MM.1S (cell line): ENCODE data around the gene KIAA0930.

Experiments
- EZH2 ChIP-seq: fragments of 300-600 bp; sonication (generic); optimal IDR thresholded peaks from 2 replicates; pipeline ENCODE3; 2017; ENCODE audit warnings: low read depth, mild to moderate bottlenecking, antibody characterized with exemption, low read length, mixed read lengths
- EZH2phosphoT487 ChIP-seq: fragments of 300-600 bp; sonication (generic); IDR thresholded peaks from 2 replicates; pipeline ENCODE4 v1.6.1; 2018; ENCODE audit warnings: antibody characterized with exemption, low read length
- TF ChIP-seq, protein P1 (sequence below): fragments of 300-600 bp; sonication (generic); IDR thresholded peaks from 2 replicates; pipeline ENCODE4 v1.5.1; 2016; ENCODE audit warnings: antibody characterized with exemption, low read length, mixed read lengths

- no peak for TF ChIP-seq EZH2
- TF ChIP-seq, protein P1, sequence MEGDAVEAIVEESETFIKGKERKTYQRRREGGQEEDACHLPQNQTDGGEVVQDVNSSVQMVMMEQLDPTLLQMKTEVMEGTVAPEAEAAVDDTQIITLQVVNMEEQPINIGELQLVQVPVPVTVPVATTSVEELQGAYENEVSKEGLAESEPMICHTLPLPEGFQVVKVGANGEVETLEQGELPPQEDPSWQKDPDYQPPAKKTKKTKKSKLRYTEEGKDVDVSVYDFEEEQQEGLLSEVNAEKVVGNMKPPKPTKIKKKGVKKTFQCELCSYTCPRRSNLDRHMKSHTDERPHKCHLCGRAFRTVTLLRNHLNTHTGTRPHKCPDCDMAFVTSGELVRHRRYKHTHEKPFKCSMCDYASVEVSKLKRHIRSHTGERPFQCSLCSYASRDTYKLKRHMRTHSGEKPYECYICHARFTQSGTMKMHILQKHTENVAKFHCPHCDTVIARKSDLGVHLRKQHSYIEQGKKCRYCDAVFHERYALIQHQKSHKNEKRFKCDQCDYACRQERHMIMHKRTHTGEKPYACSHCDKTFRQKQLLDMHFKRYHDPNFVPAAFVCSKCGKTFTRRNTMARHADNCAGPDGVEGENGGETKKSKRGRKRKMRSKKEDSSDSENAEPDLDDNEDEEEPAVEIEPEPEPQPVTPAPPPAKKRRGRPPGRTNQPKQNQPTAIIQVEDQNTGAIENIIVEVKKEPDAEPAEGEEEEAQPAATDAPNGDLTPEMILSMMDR: no peak
- TF ChIP-seq EZH2phosphoT487: no peak
These were observed 31.8 kb upstream of the KIAA0930 start for GRCh38 chr22:45272498-45272897.
